ENCODE measurements around the gene HNRNPL.
"Not testable (repeated sequence)": the region's sequence is repeated elsewhere in the genome, so short reads cannot be mapped to it uniquely, and the experiment has no call there.

The HNRNPL gene

DNA sequence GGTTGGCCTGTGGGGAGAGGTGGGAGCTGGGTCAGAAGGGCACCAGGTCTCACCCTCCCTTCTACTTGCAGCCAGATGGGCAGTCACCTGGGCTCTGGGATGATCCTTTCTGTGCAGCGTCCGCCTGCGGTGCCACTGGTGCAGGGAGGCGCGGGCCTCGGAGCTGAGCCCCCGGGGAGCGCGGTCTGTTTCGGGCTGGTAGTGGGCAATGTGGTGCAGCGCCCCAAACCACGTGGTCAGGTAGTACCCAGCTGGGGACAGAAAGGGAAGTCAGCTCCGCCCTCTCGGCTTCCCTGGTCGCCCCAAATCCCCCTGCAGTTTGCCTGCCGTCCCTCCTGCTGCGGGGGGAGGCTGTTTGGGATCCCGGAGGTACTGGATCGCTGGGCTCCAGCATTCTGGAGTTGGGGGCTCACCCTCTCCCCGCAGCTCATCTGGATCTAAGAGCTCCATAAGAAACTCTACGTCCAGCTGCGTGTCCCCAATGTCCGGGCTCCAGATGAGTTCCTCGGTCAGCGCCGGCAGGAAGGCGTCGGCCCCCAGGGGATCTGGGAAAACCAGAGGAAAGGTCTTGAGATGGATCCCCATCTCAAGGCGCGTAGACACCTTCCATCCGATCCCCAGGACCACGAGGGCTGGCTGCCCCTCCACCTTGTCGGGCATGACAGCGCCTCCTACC is 19.5 kb upstream of the HNRNPL start:
- FAIRE-seq = no peak

DNA sequence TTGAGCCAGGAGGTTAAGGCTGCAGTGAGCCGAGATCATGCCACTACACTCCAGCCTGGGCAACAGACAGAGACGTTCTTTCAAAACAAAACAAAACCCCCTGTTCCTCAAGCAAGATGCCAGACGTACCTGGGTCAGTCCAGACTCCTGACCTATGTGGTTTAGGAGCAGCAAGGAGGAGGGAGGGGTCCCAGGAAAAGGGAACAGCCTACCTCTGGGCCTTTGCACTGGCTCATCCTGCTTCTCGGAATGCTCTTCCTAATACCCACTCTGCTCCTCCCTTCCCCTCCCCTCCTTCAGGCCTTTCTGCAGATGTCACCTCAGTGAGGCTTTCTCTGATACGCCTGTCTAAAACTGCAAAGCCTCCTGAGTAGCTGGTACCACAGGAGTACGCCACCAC is 18.8 kb upstream of the HNRNPL start:
- FAIRE-seq = no peak

DNA sequence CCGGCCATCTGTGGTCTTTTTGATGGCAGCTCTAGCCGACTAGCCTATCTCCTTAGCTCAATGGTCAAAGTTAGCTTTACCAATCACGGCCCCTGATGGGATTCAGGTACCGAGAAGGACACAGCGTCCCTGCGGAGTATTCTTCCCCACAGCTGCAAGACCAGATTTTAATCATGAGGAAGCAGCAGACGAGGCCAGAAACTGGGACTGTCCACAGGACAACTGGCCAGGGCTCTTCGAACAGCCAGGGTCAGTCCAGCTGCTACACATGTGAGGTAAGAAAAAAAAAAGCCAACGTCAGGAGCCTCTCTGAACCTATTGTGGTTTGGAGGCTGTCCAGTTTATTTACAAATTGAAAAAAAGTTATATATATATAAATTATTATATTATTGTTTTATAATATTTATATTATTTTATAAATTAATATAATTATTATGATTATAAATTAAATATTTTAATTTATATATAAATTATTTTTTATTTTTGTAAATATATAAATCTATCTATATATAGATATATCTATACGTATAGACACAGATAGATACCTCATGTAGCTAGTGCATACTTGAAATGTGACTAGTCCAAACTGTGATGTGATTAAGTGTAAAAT is 17.5 kb upstream of the HNRNPL start:
- FAIRE-seq = peak; percentile 93

DNA sequence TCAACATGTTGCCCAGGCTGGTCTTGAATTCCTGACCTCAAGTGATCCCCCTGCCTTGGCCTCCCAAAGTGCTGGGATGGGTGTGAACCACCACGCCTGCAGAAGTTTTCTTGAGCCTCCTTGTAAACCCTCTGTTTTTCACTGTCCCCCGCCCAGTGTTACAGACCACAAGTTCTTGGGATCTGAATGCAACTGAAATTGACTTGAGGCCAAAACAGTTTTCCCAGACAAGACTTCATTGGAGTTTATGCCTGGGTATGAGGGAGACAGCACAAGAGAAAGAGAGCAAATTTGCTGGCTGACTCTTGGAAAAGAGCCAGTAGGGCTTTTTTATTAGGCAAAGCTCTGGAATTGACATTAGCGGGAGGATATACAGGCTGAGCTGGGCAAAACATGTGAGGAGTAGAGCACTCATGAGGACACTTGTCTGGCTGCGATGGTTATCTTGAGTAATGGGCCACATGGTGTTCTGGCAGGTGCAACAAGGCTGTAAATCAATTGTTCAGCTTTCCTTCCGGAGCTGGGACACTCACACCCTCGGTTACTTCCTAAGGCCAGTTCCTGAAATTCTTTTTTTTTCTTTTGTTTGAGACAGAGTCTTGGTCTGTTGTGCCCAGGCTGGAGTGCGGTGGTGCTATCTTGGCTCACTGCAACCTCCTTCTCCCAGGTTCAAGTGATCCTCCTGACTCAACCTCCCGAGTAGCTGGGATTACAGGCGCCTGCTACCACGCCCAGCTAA is 12.7 kb upstream of the HNRNPL start:
- FAIRE-seq = no peak

DNA sequence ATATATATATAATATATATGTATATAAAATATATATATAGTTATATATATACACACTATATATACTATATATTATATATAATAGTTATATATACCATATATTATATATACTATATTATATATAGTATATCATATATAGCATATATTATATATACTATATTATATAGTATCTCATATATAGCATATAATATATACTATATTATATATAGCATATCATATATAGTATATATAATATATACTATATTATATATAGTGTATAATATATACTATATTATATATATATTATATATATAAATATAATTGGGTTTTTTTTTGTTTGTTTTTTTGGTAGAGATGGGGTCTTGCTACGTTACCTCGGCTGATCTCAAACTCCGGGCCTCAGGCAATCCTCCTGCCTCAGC is 11.6 kb upstream of the HNRNPL start:
- peak; percentile 97 for FAIRE-seq

DNA sequence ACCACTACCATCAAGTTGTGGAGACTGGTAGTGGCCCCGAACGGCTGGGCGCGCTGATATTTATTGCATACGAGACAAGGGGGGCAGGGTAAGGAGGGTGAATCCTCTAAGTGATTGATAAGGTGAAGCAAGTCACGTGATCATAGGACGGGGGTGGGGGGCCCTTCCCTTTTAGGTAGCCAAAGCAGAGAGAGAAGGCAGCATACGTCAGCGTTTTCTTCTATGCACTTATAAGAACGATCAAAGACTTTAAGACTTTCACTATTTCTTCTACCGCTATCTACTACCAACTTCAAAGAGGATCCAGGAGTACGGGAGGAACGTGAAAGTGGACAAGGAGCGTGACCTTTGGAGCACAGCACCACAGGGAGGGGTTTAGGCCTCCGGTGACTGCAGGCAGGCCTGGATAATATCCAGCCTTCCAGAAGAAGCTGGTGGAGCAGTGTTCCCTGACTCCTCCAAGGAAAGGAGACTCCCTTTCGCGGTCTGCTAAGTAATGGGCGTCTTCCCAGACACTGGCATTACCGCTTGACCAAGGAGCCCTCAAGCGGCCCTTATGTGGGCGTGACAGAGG is 9.9 kb upstream of the HNRNPL start:
- FAIRE-seq = not testable (repeated sequence)

DNA sequence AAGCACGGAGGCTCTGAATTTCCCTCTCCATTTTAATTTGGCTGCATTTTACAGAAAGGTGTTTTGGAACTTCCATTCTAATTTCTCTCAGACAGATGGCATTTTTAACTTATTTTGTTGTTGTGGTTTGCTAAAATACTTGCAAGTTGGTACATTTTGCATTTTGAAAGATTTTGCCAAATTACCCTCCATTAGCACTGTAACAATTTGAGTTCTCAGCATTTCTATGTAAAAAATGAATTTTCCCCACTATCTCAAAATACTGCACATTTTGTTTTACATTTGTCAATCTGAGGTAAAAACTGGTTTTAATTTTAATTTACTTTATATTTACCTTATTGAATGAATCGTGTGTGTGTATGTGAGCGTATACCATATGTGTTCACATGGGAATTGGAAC is 7.0 kb upstream of the HNRNPL start:
- FAIRE-seq = no peak

DNA sequence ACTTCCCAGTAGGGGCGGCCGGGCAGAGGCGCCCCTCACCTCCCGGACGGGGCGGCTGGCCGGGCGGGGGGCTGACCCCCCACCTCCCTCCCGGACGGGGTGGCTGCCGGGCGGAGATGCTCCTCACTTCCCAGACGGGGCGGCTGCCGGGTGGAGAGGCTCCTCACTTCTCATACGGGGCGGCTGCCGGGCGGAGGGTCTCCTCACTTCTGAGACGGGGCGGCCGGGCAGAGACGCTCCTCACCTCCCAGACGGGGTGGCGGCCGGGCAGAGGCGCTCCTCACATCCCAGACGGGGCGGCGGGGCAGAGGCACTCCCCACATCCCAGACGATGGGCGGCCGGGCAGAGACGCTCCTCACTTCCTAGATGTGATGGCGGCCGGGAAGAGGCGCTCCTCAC is 6.0 kb upstream of the HNRNPL start:
- FAIRE-seq = not testable (repeated sequence)

DNA sequence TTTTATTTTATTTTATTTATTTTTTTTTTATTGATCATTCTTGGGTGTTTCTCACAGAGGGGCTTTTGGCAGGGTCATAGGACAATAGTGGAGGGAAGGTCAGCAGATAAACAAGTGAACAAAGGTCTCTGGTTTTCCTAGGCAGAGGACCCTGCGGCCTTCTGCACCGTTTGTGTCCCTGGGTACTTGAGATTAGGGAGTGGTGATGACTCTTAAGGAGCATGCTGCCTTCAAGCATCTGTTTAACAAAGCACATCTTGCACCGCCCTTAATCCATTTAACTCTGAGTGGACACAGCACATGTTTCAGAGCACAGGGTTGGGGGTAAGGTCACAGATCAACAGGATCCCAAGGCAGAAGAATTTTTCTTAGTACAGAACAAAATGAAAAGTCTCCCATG is 5.2 kb upstream of the HNRNPL start:
- FAIRE-seq = not testable (repeated sequence)

DNA sequence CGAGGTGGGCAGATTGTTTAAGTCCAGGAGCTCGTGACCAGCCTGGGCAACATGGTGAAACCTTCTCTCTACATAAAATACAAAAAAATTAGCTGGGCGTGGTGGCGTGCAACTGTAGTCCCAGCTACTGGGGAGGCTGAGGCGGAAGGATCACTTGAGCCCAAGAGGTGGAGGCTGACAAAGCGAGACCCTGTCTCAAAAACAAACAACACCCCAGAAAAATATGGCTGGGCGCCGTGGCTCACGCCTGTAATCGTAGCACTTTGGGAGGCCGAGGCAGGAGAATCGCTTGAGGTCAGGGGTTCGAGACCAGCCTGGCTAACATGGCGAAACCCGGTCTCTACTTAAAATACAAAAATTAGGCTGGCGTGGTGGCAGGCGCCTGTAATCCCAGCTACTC is 3.4 kb upstream of the HNRNPL start:
- no peak for FAIRE-seq

DNA sequence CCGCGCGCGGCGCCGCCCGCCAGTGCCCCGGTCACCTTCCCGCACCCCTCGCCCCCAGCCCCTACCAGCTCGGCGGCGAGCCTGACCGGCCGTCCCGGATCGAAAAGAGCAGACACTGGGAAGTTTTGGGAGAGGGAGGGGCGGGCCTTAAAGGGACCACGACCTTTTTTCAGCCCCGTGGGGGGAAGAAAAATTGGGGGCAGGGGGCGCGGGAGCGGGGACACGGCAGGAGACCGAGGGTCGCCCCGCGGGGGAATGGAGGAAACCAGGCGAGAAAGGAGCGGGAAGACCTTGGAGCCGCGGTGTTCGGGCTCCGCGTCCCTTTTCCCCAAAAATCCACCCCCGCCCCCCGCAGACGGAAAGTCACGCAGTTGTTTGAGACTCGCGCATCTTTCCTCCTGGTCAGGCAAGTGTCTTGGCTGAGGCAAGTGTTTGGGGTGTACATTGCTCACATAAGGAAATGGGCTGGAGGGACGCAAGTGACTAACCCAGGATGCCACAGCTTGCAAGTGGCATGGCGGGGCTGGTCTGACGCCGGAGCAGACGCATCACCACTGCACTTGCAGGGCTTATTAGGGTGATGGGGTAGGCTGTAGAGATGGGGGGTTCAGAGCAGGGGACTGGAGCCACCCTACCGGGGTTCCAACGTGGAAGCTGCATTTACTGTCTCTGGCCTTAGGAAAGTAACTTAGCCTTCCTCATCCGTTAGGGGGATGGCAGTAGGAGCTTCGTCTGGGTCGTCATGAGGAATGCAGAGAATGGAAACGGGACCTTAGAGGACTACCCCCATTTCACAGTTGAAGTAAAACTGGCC is 2.7 kb upstream of the HNRNPL start:
- no peak for FAIRE-seq

DNA sequence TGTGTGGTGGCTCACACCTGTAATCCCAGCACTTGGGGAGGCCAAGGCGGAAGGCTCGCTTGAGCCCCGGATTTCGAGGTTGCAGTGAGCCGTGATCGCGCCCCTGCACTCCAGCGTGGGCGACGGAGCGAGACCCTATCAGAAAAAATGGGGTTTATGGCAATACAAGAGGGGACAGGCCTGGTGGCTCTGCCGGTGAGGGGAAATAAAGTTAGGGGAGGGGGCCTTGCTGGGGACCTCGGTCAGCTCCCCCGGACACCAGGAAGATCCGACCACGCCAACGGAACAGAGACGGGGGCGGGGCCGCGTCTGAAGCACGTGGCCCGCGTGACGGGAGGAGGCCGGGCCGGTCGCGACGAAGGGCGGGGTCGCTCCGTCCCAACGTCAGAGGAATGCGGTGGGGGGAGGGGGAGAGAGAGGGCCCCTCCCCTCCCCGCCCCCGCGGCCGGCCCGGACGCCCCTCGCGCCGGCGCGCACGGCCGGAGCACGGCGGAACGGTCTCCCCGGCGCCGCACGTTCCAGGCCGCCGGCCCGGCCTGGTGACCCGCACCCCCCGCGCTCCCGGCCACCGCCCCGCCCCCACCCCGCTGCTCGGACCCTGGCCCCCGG is 1.9 kb upstream of the HNRNPL start:
- no peak for FAIRE-seq

DNA sequence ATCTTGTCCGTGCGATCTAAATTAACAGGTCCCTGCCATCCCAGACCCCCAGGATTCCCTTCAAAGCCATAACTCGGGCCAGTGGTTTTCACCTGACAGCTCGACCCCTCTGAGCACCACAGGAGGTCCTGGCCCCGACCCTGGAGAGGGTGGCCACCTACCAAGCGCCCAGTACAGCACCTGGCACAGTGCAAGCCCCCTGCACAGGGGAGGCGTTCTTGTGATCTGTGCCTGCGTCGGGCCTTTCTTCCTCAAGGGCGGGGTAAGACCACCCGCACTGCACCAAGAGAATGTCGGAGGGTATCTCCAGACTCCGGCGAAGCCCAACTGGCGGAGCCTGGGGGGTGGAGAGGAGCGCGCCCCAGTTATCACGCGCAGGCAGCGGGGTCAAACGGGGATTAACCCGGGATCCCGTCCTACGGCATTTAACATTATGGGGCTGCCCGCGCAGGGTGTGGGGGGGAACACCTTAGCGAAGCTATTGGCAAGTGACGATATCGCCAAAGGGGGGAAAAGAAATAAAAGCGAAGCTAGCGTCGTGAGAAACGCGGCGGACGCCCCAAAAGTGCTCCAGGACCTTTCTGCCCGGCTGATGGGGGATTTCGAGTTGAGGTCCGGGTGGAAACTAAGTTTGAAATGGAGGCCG is 1.3 kb upstream of the HNRNPL start:
- no peak for FAIRE-seq

DNA sequence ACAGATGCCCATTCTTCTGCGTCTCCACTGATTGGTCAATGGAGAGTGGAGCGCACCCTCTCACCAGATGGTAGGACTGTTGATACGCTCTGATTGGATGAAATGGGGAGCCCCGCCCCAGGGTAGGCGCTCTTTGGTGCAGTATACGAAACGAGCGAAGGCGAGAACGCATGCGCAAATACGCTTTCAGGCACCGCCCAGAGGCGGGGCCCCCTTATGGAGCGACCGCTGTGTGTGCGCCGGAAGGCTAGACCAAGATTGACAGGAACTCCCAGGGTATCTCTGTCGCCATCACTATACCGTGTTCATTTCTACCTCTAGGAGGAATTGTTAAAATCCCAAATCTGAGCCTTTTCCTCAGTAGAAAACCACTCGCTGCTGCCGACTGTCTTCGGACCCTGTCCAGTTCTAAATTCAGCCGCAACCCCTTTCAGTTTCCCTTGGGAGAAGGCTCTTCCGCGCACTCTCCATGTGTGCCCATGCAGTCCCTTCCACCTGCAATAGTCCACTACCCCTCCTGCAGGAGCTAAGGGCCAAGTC is 720 bp upstream of the HNRNPL start:
- FAIRE-seq = peak; percentile 100

DNA sequence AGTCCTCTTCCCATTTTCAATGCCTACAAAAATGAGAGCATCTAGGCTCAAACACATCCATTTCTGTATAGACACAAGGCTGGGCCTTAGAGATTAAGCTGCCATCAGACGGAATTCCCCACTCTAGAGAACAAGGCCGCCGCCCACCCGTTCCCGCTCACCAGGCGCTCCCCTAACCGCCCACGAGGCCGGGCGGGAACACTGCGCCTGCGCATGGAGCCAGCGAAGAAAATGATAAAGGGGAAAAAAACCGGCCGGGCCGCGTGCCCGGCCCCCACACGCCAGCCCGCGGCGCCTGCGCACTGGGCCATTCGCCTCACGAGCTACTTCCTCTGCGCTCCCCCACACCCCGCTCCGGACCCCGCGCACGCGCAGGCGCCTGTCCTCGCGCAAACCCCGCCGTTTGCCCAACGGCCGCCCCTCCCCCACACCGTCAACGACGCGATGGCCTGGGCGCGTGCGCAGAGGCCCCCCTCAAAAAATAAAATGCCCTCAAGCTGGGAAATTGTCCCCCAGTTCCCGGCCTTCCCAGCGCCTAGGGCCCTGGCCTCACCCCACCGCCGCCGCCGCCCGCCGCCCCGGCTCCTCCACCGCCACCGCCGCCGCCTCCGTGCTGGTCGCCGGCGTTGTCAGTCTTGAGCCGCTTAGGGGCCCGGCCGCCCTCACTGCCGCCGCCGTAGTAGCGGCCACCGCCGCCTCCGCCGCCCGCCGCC is 483 bp downstream of the HNRNPL start:
- no peak for FAIRE-seq

DNA sequence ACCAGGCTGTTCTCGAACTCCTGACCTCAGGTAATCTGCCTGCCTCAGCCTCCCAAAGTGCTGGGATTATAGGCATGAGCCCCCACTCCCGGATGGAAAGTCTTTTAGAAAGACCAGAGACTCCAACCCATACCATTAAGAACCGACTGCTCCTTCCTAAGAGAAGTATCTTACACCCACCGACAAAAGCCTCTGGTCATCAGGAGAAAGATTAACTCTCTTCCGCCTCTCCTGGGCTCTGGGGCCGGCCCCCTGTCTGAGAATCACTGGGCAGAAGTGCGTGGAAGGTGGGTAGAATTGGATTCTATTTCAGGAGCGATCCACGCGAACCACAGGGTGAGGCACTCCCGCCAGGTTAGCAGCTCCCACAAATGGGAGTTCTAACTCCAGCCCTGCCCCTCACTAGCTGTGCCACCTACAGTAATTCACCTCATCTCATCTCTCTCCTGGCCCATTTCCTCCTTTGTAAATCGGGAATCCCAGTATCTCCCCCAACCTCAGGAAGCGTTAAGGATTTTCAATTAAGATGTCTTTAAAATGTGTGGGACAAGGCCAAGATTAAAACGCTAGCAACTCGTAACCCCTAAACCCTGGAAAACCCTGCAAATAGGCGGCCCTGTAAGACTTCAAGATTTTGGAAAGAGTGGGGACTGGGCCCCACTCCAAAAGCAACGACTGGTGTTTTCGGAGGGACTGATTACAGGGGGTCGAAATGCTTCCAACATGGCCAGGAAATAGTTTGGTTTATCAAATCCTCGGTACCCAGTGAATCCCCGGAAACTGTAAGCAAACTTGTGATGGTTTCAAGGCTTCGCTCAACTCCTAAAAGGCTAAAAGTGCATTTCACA is 1.3 kb downstream of the HNRNPL start:
- no peak for FAIRE-seq

DNA sequence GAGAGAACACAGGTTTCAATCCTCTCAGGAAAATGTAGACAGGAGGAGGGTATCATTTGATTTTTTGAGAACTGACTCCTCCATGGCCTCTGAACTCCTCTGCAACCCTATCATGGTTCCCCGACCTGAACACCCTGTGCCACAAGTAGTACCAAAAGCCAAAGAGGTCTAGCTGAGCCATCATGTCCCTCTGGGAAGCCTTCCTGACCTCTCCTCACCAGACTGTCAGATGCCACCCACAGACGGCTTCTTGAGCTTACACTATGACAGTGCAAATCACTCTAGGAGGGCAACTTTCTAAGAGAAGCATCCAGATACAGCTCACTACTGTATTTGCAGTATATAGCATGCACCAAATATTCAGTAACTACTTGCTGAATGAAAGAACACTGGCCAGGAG is 3.7 kb downstream of the HNRNPL start:
- no peak for FAIRE-seq

DNA sequence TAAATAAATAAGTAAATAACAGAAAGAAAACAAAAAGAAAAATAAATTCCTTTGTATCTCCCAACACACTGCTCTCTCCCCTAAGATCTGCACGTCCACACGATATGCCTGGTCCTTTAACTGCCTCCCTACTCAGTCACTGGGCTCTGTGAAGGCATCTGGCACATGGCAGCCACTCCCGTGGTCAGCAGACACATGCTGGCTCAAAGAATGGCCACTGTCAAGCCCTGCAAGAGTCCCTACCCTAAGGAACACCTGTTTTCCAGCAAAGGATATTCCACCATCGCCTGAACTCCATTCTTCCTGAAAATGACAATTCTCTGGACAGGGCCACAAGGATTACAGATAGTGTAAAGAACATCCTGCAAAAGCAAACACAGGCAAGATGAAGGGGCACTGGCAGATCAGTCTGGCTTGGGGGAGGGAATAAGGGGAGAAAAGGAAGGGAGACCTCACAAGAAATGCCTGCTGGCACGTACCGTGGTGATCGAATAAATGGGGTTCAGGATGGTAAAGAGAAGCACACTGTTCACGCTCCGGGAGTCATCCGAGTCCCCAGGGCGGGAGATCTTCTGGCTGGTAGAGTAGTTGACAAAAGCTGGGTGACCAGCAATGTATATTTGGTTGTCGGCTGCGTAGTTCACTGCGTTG is 4.3 kb downstream of the HNRNPL start:
- no peak for FAIRE-seq

DNA sequence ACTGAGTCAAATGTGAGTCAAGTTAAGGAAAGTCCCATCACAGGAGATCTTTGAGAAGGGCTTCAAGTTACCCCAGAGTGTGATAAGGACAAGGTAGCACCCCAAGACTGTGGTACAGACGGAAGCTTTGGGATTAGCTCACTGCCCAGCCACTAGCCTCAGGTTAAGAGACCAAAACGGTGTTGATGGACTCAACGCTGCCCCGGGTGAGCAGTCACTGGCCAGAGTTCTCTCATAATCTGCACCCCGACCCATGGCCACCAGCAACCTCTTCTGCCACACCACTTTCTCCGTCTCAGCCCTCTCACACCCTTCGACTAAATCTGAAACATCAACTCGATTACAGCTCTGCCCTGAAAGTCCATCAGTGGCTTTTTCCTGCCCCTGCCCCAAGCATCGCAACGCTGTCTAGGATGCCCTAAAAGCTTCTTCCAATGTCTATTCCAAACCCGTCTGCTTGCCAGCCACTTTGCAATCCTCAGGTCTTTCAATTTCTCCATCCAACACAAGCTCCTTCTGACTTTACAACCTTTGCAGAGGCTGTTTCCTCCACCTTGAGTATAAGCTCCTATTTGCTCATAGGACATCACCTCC is 5.6 kb downstream of the HNRNPL start:
- FAIRE-seq = no peak

Data from G401.6 (cell line).